Measurements from ENCODE around the gene FHOD3. TPM values are rescaled to one million over a fixed set of nuclear protein-coding genes. Genes with fewer than 3 reads are reported as not detected.

Gene FHOD3
- total and polyA plus RNA-seq, 2 of the 8 experiments (the other 6 are each of a cell fraction or from before 2014, with no cell fraction given), result 9.7 to 10.5 TPM

- no peak overlapping the region for H3K18ac ChIP-seq (ENCODE audit: extremely low read depth, low read length)
- H3K36me3 ChIP-seq (ENCODE audit: control insufficient read depth in 2 of 4, insufficient read depth in 4 of 4, low read length in 3 of 4), result no peaks in the 10 kb centered on the region
- H3K9me3 ChIP-seq (ENCODE audit: insufficient read depth in 2 of 2, low read depth in 1 of 2, low read length in 1 of 2), result no peaks in the 10 kb centered on the region
- FAIRE-seq (no peak), DNase-seq (ENCODE audit: low read depth in 1 of 2, low spot score in 2 of 2) (no peak)
- H2BK120ac ChIP-seq (replicated peaks; ENCODE audit: low read depth, low read length), result no peak overlapping the region
- no peaks in the 10 kb centered on the region for H3K79me2 ChIP-seq (ENCODE audit: control insufficient read depth in 1 of 2, insufficient read depth in 2 of 2, low read length in 2 of 2)
- no peak overlapping the region for H3K14ac ChIP-seq (ENCODE audit: insufficient read length)
- H2BK20ac ChIP-seq (ENCODE audit: low read length), result no peak overlapping the region
- H3K79me1 ChIP-seq (ENCODE audit: low read depth, low read length), result no peaks in the 10 kb centered on the region
- H3K56ac ChIP-seq (replicated peaks; ENCODE audit: insufficient read length, low read depth, low read length), result no peak overlapping the region
- no peak overlapping the region for H3K4me2 ChIP-seq (ENCODE audit: insufficient read depth in 1 of 2, low read depth in 2 of 2, low read length in 2 of 2)
- H2AFZ ChIP-seq (ENCODE audit: low read length), result no peak overlapping the region
- H2BK12ac ChIP-seq (ENCODE audit: low read depth, low read length), result no peak overlapping the region
- 83% methylated on average over 2 of the region's 2 CpGs; no CpG with 5 or more reads in 1 of the 2 experiments for WGBS, 2 experiments (ENCODE audit: extremely low coverage in 1 of 2, insufficient coverage in 1 of 2, insufficient read length in 1 of 2, insufficient replicate concordance in 2 of 2, low coverage in 1 of 2, low lambda C conversion rate in 2 of 2, missing lambda C conversion rate in 1 of 2)
- no peaks in the 10 kb centered on the region for H3K27me3 ChIP-seq (replicated peaks in 1 of 4; ENCODE audit: control insufficient read depth in 3 of 4, extremely low read depth in 1 of 4, insufficient read depth in 3 of 4, low read length in 3 of 4)
- no peak overlapping the region for H3K4ac ChIP-seq (replicated peaks; ENCODE audit: insufficient read length, low read depth, low read length)
- peaks cover 2 to 12% (median 9%) of the 10 kb centered on the region in 4 experiments; a peak in 6 of 7 replicates for H3K4me1 ChIP-seq (replicated peaks in 1 of 4; ENCODE audit: control insufficient read depth in 3 of 4, insufficient read depth in 4 of 4, low read length in 3 of 4)
- no peak overlapping the region for H2AK5ac ChIP-seq (ENCODE audit: low read depth, low read length)
- ChIA-PET POLR2A (ENCODE audit: partially characterized antibody) (no interaction called here), CTCF (ENCODE audit: partially characterized antibody) (interaction anchor here (0.7 to 2.7 kb wide), 4 partner anchors 12 to 943 kb away, joined by 3 to 11 read pairs (median 3); no protein-coding TSS in a partner anchor)
- H3K23ac ChIP-seq (ENCODE audit: insufficient read length), result no peak overlapping the region
- no peak overlapping the region for H3K4me3 ChIP-seq (ENCODE audit: extremely low read depth in 1 of 4, insufficient read depth in 2 of 4, low read depth in 3 of 4, low read length in 4 of 4)
- no peak overlapping the region for H2BK5ac ChIP-seq (ENCODE audit: low read depth, low read length)
- no peak overlapping the region for H4K91ac ChIP-seq (replicated peaks; ENCODE audit: insufficient read length, low read length)
- H4K8ac ChIP-seq (ENCODE audit: extremely low read depth, insufficient read depth, low read length), result no peak overlapping the region
- no peak overlapping the region for H3K9ac ChIP-seq (replicated peaks in 1 of 4; ENCODE audit: extremely low read depth in 1 of 4, low read depth in 3 of 4, low read length in 3 of 4)
- H3K23me2 ChIP-seq (ENCODE audit: low read depth, low read length), result no peaks in the 10 kb centered on the region
- no peak overlapping the region for H4K5ac ChIP-seq (ENCODE audit: insufficient read length, low read depth, low read length)
- H3K27ac ChIP-seq (ENCODE audit: low read depth, low read length), result no peak overlapping the region
- H2BK15ac ChIP-seq (ENCODE audit: low read length), result no peak overlapping the region
- H4K20me1 ChIP-seq (replicated peaks in 1 of 2; ENCODE audit: control insufficient read depth in 1 of 2, insufficient read depth in 2 of 2, low read length in 2 of 2), result no peaks in the 10 kb centered on the region
- TF ChIP-seq NANOG (IDR thresholded peaks at IDR 0.05; ENCODE audit: insufficient read depth, low read depth, low read length, poor library complexity, severe bottlenecking) (no peak), CBX5 (IDR thresholded peaks at IDR 0.05; ENCODE audit: low read depth, low read length) (no peak), EGR1 (IDR thresholded peaks at IDR 0.05; ENCODE audit: borderline replicate concordance, low read depth, low read length) (no peak), KDM5A (IDR thresholded peaks at IDR 0.05; ENCODE audit: low read length) (no peak), MAFK (IDR thresholded peaks at IDR 0.05; ENCODE audit: low read depth, low read length) (no peak), POLR2AphosphoS5 (IDR thresholded peaks at IDR 0.05; ENCODE audit: low read depth, low read length) (no peak)
Measured at GRCh38 chr18:36636237-36636817, 338.8 kb downstream of the FHOD3 start.
